HepG2 (cell line): ENCODE data around the gene SUCLG2. TPM values are rescaled to one million over a fixed set of nuclear protein-coding genes. Genes with fewer than 3 reads are reported as not detected.

Source experiments
- ATAC-seq: fragments of 200-7000 bp; cut with Tn5 transposase; 3 replicates; pipeline ENCODE4 v1.9.1; 2020; ENCODE audit warnings: mild to moderate bottlenecking, moderate library complexity
- BruUV-seq: library from RNA; stranded (reverse); fragments of 400-500 nt; replicated peaks from 2 replicates; lab custom pipeline; 2021; lab: Mats Ljungman, UMichigan
- CTCF ChIA-PET: fragments of 300-600 bp; formaldehyde crosslinking; extraction: SDS; loops from one replicate; lab custom pipeline; 2021; ENCODE audit warnings: low total read pairs, inconsistent platforms, low intra/inter-chr PET ratio; lab: Yijun Ruan, JAX
- POLR2A ChIA-PET: fragments of 350-600 bp; sonication (Branson Sonifier 250); formaldehyde crosslinking; loops from one replicate; lab custom pipeline; 2020; ENCODE audit warnings: antibody characterized with exemption, inconsistent platforms; lab: Yijun Ruan, JAX
- DNase-seq: peaks from one replicate; pipeline ENCODE4 v3.0.0-alpha.2; 2015; ENCODE audit warnings: low spot score
- FAIRE-seq: peaks from 3 replicates; lab custom pipeline; 2011; peaks lifted over from hg19 to GRCh38; lab: Jason Lieb, UNC
- H2AFZ ChIP-seq: one replicate; pipeline ENCODE4 v1.6.1; 2011; ENCODE audit warnings: low read length, inconsistent platforms
- H3K27ac ChIP-seq: fragments of 300-600 bp; 3 replicates; pipeline ENCODE4 v1.8.0; 2011; ENCODE audit warnings: mixed run types, mild to moderate bottlenecking, mixed read lengths, low read length, inconsistent platforms; ENCODE audit not compliant: insufficient read depth; ENCODE audit errors: extremely low read length
- H3K27me3 ChIP-seq, 2 experiments: fragments of 200-600 bp in 1 of 2; 2 replicates in 1 of 2; 3 replicates in 1 of 2; pipeline versions ENCODE4 v1.6.0 to v1.8.0; 2011; ENCODE audit warnings: low read length in 2 of 2, mild to moderate bottlenecking in 2 of 2, moderate library complexity in 2 of 2, inconsistent platforms in 1 of 2; ENCODE audit not compliant: insufficient read depth in 2 of 2, control insufficient read depth in 1 of 2
- H3K36me3 ChIP-seq, 2 experiments: fragments of 200-600 bp in 1 of 2; replicated peaks in 1 of 2; 2 replicates in 1 of 2; 3 replicates in 1 of 2; pipeline versions ENCODE4 v1.5.1 to v1.8.0; 2011; ENCODE audit warnings: low read length in 2 of 2, inconsistent platforms in 1 of 2; ENCODE audit not compliant: insufficient read depth in 2 of 2, control insufficient read depth in 1 of 2
- H3K4me1 ChIP-seq: 2 replicates; pipeline ENCODE4 v1.5.1; 2012; ENCODE audit warnings: low read length, inconsistent platforms; ENCODE audit not compliant: insufficient read depth
- H3K4me2 ChIP-seq: 2 replicates; pipeline ENCODE4 v1.6.0; 2011; ENCODE audit warnings: low read depth, low read length, inconsistent platforms
- H3K4me3 ChIP-seq, 3 experiments: fragments of 200-600 bp in 1 of 3; sonication (generic), shearing (Covaris generic) in 1 of 3; replicated peaks in 1 of 3; 2 replicates each; pipeline ENCODE4 v1.5.1; 2011 to 2016; ENCODE audit warnings: low read length in 3 of 3, inconsistent platforms in 2 of 3, low read depth in 2 of 3, mild to moderate bottlenecking in 2 of 3, control low read depth in 1 of 3, mixed read lengths in 1 of 3; ENCODE audit not compliant: insufficient read depth in 1 of 3
- H3K79me2 ChIP-seq: one replicate; pipeline ENCODE4 v1.6.1; 2011; ENCODE audit warnings: low read length, inconsistent platforms; ENCODE audit not compliant: insufficient read depth
- H3K9ac ChIP-seq: 2 replicates; pipeline ENCODE4 v1.6.0; 2011; ENCODE audit warnings: mild to moderate bottlenecking, low read depth, low read length, inconsistent platforms; ENCODE audit not compliant: insufficient read depth
- H3K9me3 ChIP-seq: 2 replicates; pipeline ENCODE4 v1.5.1; 2012; ENCODE audit warnings: mild to moderate bottlenecking, low read length
- H4K20me1 ChIP-seq: 2 replicates; pipeline ENCODE4 v1.6.0; 2011; ENCODE audit warnings: inconsistent platforms, mild to moderate bottlenecking, low read length, moderate library complexity; ENCODE audit not compliant: insufficient read depth
- FOXA1 ChIP-seq, 2 experiments: fragments of 450-650 bp in 1 of 2; sonication (generic) in 1 of 2; formaldehyde crosslinking in 1 of 2; IDR thresholded peaks; 2 replicates each; pipeline versions ENCODE4 v1.4.0 to v1.6.1; 2016 to 2020; ENCODE audit warnings: missing genetic modification reagents in 1 of 2
- FOXC1 ChIP-seq: sonication (generic); formaldehyde crosslinking; IDR thresholded peaks from 2 replicates; pipeline ENCODE4 v1.8.0; 2022; ENCODE audit warnings: mild to moderate bottlenecking, missing genetic modification reagents, borderline replicate concordance
- HNF1B ChIP-seq: sonication (generic); formaldehyde crosslinking; IDR thresholded peaks from 2 replicates; pipeline ENCODE4 v1.5.1; 2020; ENCODE audit warnings: mild to moderate bottlenecking, moderate library complexity, missing genetic modification reagents
- MIER2 ChIP-seq: IDR thresholded peaks from 2 replicates; pipeline ENCODE4 v1.6.1; 2016; ENCODE audit warnings: missing biosample characterization, missing genetic modification reagents
- TFDP2 ChIP-seq: sonication (generic); formaldehyde crosslinking; IDR thresholded peaks from 2 replicates; pipeline ENCODE4 v1.4.0; 2020; ENCODE audit warnings: missing genetic modification reagents
- YEATS4 ChIP-seq: sonication (generic); formaldehyde crosslinking; IDR thresholded peaks from 2 replicates; pipeline ENCODE4 v1.4.0; 2020; ENCODE audit warnings: missing genetic modification reagents, borderline replicate concordance
- ZBTB26 ChIP-seq: IDR thresholded peaks from 2 replicates; pipeline ENCODE4 v1.6.1; 2016; ENCODE audit warnings: missing compliant biosample characterization, missing genetic modification reagents, borderline replicate concordance
- ZBTB8A ChIP-seq: sonication (generic); formaldehyde crosslinking; IDR thresholded peaks from 2 replicates; pipeline ENCODE4 v1.4.0; 2020; ENCODE audit warnings: mild to moderate bottlenecking, low read depth, missing genetic modification reagents, borderline replicate concordance
- ZNF180 ChIP-seq: sonication (generic); formaldehyde crosslinking; IDR thresholded peaks from 2 replicates; pipeline ENCODE4 v1.4.0; 2020; ENCODE audit warnings: low read depth, missing genetic modification reagents, borderline replicate concordance
- ZNF547 ChIP-seq: sonication (generic); formaldehyde crosslinking; IDR thresholded peaks from 2 replicates; pipeline ENCODE4 v1.5.1; 2020; ENCODE audit warnings: mild to moderate bottlenecking, missing genetic modification reagents
- WGBS: methylation state at CpG from one replicate; pipeline ENCODE4 v1.1.6; 2017; ENCODE audit warnings: low lambda C conversion rate; 5-methylcytosine and 5-hydroxymethylcytosine counted together
- in situ Hi-C: cut with HindIII; loops from 2 replicates; pipeline ENCODE4 v1.10.0; 2017; ENCODE audit warnings: low pct_unique_long_range_greater_than_20kb; ENCODE audit not compliant: extremely low pct_ligation_motif_present
- intact Hi-C: fragments of 100-400 bp; cut with micrococcal nuclease; formaldehyde crosslinking; loops from one replicate; pipeline ENCODE4 v1.10.0; 2022; ENCODE audit not compliant: unreplicated experiment
- polyA plus RNA-seq, 8 experiments: library from polyadenylated mRNA; depleted of rRNA in 3 of 8; stranded (reverse) in 7 of 8; unstranded in 1 of 8; fragments of >200 nt; fragmentation: Illumina TruSeq in 4 of 8; extraction: Trizol in 4 of 8; gene quantifications; 2 replicates each; pipeline versions ENCODE4 v1.2.1 to v1.2.3, GENCODE V29; 2011 to 2016; ENCODE audit warnings: low read depth in 4 of 8, missing spikeins in 1 of 8, mixed read lengths in 1 of 8; ENCODE audit not compliant: insufficient read depth in 1 of 8
- total RNA-seq, 5 experiments: library from RNA; depleted of rRNA; stranded (reverse); fragments of >200 nt; fragmentation: Illumina TruSeq; extraction: Trizol; gene quantifications; 2 replicates each; pipeline ENCODE4 v1.2.3, GENCODE V29; 2016; ENCODE audit warnings: low read depth in 1 of 5
- TF ChIP-seq, protein P1 (sequence below): fragments of 450-650 bp; IDR thresholded peaks from 2 replicates; pipeline ENCODE4 v1.6.1; 2016
- TF ChIP-seq, protein P2 (sequence below): sonication (generic); formaldehyde crosslinking; IDR thresholded peaks from 2 replicates; pipeline ENCODE4 v1.4.0; 2020; ENCODE audit warnings: missing genetic modification reagents; ENCODE audit errors: not compliant biosample characterization

SUCLG2 gene
- total and polyA plus RNA-seq, 2 of the 13 experiments (the other 11 are each of a cell fraction or from before 2014, with no cell fraction given): 21.4 to 64.9 TPM

DNA sequence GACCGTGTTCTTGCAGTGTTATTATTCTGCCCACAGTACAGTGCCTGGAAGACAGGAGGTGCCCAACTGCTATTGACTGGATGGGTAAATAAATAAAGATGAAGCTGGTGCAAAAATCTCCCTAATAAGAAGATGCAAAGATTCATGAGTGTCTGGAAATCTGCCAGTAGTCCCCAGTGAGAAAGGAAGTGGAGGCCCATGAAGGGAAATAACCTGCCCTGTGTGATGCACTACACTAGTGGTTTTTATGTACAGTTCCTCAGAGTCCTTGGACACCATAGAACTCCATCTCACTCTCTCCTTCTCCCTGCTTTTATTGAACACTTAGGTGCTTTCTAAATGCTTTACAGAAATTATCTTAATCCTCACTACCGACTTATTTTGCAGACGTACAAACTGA lies 8.3 kb upstream of the SUCLG2 start (continued):
- TF ChIP-seq, protein P1, sequence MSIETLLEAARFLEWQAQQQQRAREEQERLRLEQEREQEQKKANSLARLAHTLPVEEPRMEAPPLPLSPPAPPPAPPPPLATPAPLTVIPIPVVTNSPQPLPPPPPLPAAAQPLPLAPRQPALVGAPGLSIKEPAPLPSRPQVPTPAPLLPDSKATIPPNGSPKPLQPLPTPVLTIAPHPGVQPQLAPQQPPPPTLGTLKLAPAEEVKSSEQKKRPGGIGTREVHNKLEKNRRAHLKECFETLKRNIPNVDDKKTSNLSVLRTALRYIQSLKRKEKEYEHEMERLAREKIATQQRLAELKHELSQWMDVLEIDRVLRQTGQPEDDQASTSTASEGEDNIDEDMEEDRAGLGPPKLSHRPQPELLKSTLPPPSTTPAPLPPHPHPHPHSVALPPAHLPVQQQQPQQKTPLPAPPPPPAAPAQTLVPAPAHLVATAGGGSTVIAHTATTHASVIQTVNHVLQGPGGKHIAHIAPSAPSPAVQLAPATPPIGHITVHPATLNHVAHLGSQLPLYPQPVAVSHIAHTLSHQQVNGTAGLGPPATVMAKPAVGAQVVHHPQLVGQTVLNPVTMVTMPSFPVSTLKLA: no peak
- TF ChIP-seq ZNF180 (CRISPR knock-in tag): no peak
- TF ChIP-seq ZBTB26 (CRISPR knock-in tag): no peak
- TF ChIP-seq FOXC1 (CRISPR knock-in tag): no peak
- no peak for TF ChIP-seq HNF1B (CRISPR knock-in tag)
- TF ChIP-seq TFDP2 (CRISPR knock-in tag): no peak

- DNase-seq (no peak), ATAC-seq (no peak), FAIRE-seq (no peak)
- Histone ChIP-seq H3K79me2 (no peaks in the 10 kb centered on the region), H3K36me3 (no peaks in the 10 kb centered on the region), H3K4me2 (no peak overlapping the region), H2AFZ (no peak overlapping the region), H3K9me3 (no peaks in the 10 kb centered on the region), H4K20me1 (no peaks in the 10 kb centered on the region), H3K9ac (no peak overlapping the region), H3K4me3 (no peak overlapping the region), H3K27me3 (no peaks in the 10 kb centered on the region), H3K27ac (no peak overlapping the region), H3K4me1 (no peaks in the 10 kb centered on the region)
- ChIA-PET CTCF (no interaction called here), POLR2A (no interaction called here)
- BruUV-seq: no TSS peak
- in situ Hi-C loops (no loop called here), intact Hi-C loops (no loop called here)
- WGBS: 90% methylated on average over 1 of the region's 1 CpG
- TF ChIP-seq, protein P2, sequence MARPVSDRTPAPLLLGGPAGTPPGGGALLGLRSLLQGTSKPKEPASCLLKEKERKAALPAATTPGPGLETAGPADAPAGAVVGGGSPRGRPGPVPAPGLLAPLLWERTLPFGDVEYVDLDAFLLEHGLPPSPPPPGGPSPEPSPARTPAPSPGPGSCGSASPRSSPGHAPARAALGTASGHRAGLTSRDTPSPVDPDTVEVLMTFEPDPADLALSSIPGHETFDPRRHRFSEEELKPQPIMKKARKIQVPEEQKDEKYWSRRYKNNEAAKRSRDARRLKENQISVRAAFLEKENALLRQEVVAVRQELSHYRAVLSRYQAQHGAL (CRISPR knock-in tag): no peak
- TF ChIP-seq YEATS4 (CRISPR knock-in tag) (no peak), ZBTB8A (CRISPR knock-in tag) (no peak), MIER2 (no peak), ZNF547 (no peak), TFDP2 (CRISPR knock-in tag) (no peak), FOXA1 (IDR thresholded peaks at IDR 0.05) (no peak), FOXA1 (CRISPR knock-in tag; IDR thresholded peaks at IDR 0.05) (no peak)
Observed at GRCh38 chr3:67661089-67661488, 6.7 kb upstream of the SUCLG2 start.
